Placental pericyte (primary cell): ENCODE data around the gene SETBP1. TPM values are rescaled to one million over a fixed set of nuclear protein-coding genes. Genes with fewer than 3 reads are reported as not detected.

Experiments used
- small RNA-seq: library from RNA; depleted of rRNA; stranded (forward); fragments of <200 nt; gene quantifications from one replicate; pipeline ENCODE3, GENCODE V24; 2012; ENCODE audit warnings: low replicate concordance
- total RNA-seq: library from RNA; depleted of rRNA; stranded (reverse); fragments of >200 nt; gene quantifications from 2 replicates; pipeline ENCODE4 v1.2.3, GENCODE V29; 2012

The SETBP1 gene
- 0.44 and 2.0 TPM in 2 replicates for total RNA-seq

DNA sequence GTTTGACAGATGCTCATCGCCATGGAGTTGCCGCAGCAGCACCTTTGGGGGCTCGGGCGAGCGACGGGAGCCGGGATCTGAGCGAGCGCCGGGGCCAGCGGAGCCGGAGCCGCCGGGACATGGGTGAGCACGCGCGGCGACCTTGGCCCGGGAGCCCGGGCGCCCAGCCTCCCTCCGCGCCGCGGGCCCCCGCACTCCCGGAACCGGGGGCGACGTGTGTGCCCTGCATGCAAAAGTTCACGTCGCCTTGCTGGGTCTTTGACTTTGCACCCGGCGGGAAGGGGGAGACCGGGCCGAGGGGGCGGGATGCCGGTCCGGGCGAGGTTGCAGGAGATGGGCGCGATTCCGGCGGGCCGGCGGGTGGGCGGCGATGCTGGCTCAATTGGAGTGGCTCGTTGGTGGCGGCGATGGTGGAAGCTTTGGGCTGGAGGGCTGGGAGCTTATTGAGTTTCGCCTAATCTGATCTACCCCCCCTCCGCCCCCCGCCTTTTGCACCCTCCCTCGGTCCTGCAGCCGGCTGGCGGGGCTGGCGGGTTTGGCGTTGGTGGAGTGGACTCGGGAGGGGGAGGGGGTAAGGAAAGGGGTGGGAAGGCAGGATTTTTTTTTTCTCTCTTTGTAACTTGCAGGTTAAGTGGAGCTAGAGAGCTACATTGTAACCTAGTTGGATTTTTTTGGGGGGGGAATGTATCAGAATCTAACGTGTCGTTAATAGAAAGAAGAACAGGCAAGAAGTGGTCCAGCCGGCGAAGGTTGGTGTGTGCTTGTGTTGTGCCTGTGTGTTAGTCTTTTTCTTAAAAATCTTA is at the start of gene SETBP1:
SETBP1 (plus strand) TSS at position 616 of the 803 bp plus-strand sequence. CDS start 20,459 bp downstream, outside the sequence.

Small RNA genes lying within 50 kb of the gene (small RNA-seq; reads per million reads assigned to genes)
- gene MIR4319, result not detected
